ENCODE results near the gene CELA2B.
"Not testable (repeated sequence)": the region's sequence is repeated elsewhere in the genome, so short reads cannot be mapped to it uniquely, and the experiment has no call there.

DNA sequence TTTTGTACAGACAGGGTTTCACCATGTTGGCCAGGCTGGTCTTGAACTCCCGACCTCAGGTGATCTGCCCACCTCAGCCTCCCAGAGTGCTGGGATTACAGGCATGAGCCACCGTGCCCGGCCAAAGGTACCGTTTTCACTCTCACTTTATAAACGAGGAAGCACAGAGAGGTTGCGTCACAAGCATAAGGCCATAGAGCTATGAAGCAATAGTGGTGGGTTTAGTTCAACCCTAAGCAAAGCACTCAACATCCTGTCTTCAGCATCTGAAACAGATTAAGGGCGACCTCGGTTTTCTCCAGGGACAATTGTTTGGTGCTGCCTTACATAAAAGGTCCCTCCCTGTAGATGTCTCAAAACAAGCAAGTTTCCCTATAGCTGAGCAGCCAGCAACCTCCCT is 41.2 kb upstream of the CELA2B start:
- TF ChIP-seq, protein P1, sequence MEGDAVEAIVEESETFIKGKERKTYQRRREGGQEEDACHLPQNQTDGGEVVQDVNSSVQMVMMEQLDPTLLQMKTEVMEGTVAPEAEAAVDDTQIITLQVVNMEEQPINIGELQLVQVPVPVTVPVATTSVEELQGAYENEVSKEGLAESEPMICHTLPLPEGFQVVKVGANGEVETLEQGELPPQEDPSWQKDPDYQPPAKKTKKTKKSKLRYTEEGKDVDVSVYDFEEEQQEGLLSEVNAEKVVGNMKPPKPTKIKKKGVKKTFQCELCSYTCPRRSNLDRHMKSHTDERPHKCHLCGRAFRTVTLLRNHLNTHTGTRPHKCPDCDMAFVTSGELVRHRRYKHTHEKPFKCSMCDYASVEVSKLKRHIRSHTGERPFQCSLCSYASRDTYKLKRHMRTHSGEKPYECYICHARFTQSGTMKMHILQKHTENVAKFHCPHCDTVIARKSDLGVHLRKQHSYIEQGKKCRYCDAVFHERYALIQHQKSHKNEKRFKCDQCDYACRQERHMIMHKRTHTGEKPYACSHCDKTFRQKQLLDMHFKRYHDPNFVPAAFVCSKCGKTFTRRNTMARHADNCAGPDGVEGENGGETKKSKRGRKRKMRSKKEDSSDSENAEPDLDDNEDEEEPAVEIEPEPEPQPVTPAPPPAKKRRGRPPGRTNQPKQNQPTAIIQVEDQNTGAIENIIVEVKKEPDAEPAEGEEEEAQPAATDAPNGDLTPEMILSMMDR (IDR thresholded peaks at IDR 0.05) = not testable (repeated sequence)
- TF ChIP-seq, protein P2, sequence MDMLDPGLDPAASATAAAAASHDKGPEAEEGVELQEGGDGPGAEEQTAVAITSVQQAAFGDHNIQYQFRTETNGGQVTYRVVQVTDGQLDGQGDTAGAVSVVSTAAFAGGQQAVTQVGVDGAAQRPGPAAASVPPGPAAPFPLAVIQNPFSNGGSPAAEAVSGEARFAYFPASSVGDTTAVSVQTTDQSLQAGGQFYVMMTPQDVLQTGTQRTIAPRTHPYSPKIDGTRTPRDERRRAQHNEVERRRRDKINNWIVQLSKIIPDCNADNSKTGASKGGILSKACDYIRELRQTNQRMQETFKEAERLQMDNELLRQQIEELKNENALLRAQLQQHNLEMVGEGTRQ (CRISPR knock-in tag; IDR thresholded peaks at IDR 0.05) = not testable (repeated sequence)
- not testable (repeated sequence) for TF ChIP-seq CREM (CRISPR knock-in tag; IDR thresholded peaks at IDR 0.05); E2F4 (CRISPR knock-in tag; IDR thresholded peaks at IDR 0.05; ENCODE audit: borderline replicate concordance, low read depth)

All from WTC11 (cell line).